ENCODE measurements around the gene LAPTM4A. TPM values are rescaled to one million over a fixed set of nuclear protein-coding genes. Genes with fewer than 3 reads are reported as not detected.
A peak's percentile ranks its signal among the peaks of the same experiment; 100 is the strongest.

The LAPTM4A gene
- total and polyA plus RNA-seq, 8 donors, result 38.5 to 238 (median 92.4) TPM

- intact Hi-C loops (cut with DNase I; ENCODE audit: low total_unique reads), result no loop called here
- peaks cover 0 to 19% (median 17%) of the 10 kb centered on the region in 4 donors for H3K4me1 ChIP-seq
- no peak for TF ChIP-seq POLR2AphosphoS5 (IDR thresholded peaks at IDR 0.05)
- peak in 5 of 7 experiments; percentile 8 to 70 (median 63) for TF ChIP-seq CTCF (IDR thresholded peaks at IDR 0.05)
- peak in 1 of 2 donors; percentile 77 for DNase-seq
- H3K36me3 ChIP-seq, result no peaks in the 10 kb centered on the region
- H3K27me3 ChIP-seq, result peaks cover 0 to 22% (median 8%) of the 10 kb centered on the region in 3 donors
- H3K4me3 ChIP-seq, result no peak overlapping the region
- 6 to 21% (median 15%) methylated on average over 2 of the region's 2 CpGs for WGBS, 5 donors
- H3K27ac ChIP-seq, result no peak overlapping the region
- no peaks in the 10 kb centered on the region for H3K9me3 ChIP-seq
Measured at GRCh38 chr2:20015482-20016083, 35.8 kb downstream of the LAPTM4A start.

- H3K27ac ChIP-seq, result peak overlapping the region in 4 of 5 donors; percentile 53 to 69 (median 58)
- WGBS, 5 donors, result 55 to 64% (median 58%) methylated on average over 15 of the region's 15 CpGs
- intact Hi-C loops (cut with DNase I; ENCODE audit: low total_unique reads), result loop anchor here (5.0 kb wide), 1 partner anchor 79 kb away; no protein-coding TSS in a partner anchor
Measured at GRCh38 chr2:20013126-20013849, 38.1 kb downstream of the LAPTM4A start.

GRCh38 chr2:20012282-20013125 is 38.9 kb downstream of the LAPTM4A start, which contains the start of gene MATN3:
TSS of gene MATN3 (minus strand) at chr2:20012668. CDS start at chr2:20012631, 37 bp downstream.
- TF ChIP-seq CTCF (IDR thresholded peaks at IDR 0.05) (no peak), POLR2AphosphoS5 (IDR thresholded peaks at IDR 0.05) (peak in 1 of 3 donors; percentile 12)
- Histone ChIP-seq H3K27ac (peak within 1 kb of the TSS in 4 of 5 donors; percentile 53 to 69 (median 58)), H3K4me3 (peak within 1 kb of the TSS; percentile 54 to 65 (median 62)), H3K9me3 (no peaks in the 10 kb centered on the region), H3K4me1 (peaks cover 0 to 19% (median 17%) of the 10 kb centered on the region in 4 donors), H3K27me3 (peaks cover 0 to 28% (median 8%) of the 10 kb centered on the region in 3 donors), H3K36me3 (no peaks in the 10 kb centered on the region)
- WGBS, 5 donors, result 0 to 2% (median 1%) methylated on average over 35 to 87 of the region's 87 CpGs
- intact Hi-C loops (cut with DNase I; ENCODE audit: low total_unique reads), result loop anchor here (5.0 kb wide), 1 partner anchor 80 kb away; no protein-coding TSS in a partner anchor
- DNase-seq, result peak; percentile 63 to 87

More at GRCh38 chr2:20013126-20013849, 38.1 kb downstream of the LAPTM4A start:
- H3K36me3 ChIP-seq, result no peaks in the 10 kb centered on the region
- no peak for TF ChIP-seq POLR2A (IDR thresholded peaks at IDR 0.05)
- peaks cover 0 to 19% (median 17%) of the 10 kb centered on the region in 4 donors for H3K4me1 ChIP-seq
- H3K9me3 ChIP-seq, result no peaks in the 10 kb centered on the region
- peaks cover 0 to 28% (median 8%) of the 10 kb centered on the region in 3 donors for H3K27me3 ChIP-seq
- no peak for DNase-seq
- H3K4me3 ChIP-seq, result peak overlapping the region; percentile 54 to 65 (median 62)

GRCh38 chr2:20012032-20012281 is 39.5 kb downstream of the LAPTM4A start:
- Histone ChIP-seq H3K36me3 (no peaks in the 10 kb centered on the region), H3K4me3 (peak overlapping the region; percentile 54 to 65 (median 62)), H3K27me3 (peaks cover 0 to 28% (median 8%) of the 10 kb centered on the region in 3 donors), H3K9me3 (no peaks in the 10 kb centered on the region), H3K4me1 (peaks cover 0 to 19% (median 17%) of the 10 kb centered on the region in 4 donors), H3K27ac (peak overlapping the region in 1 of 5 donors; percentile 69)
- no peak for DNase-seq
- intact Hi-C loops (cut with DNase I; ENCODE audit: low total_unique reads), result loop anchor here (5.0 kb wide), 1 partner anchor 80 kb away; no protein-coding TSS in a partner anchor
- 18 to 34% (median 31%) methylated on average over 4 of the region's 4 CpGs for WGBS, 5 donors
- TF ChIP-seq EP300 (IDR thresholded peaks at IDR 0.05) (no peak), POLR2AphosphoS5 (IDR thresholded peaks at IDR 0.05) (no peak), POLR2A (IDR thresholded peaks at IDR 0.05) (no peak), CTCF (IDR thresholded peaks at IDR 0.05) (no peak)

All from stomach (tissue), 9 donors.